HEK293T (cell line): ENCODE measurements around the gene PRSS27.

Experiments
- FOXK2 ChIP-seq: fragments of 450-650 bp; IDR thresholded peaks from 2 replicates; pipeline ENCODE4 v1.6.1; 2016; ENCODE audit warnings: mild to moderate bottlenecking
- ZNF384 ChIP-seq: fragments of 450-650 bp; IDR thresholded peaks from 2 replicates; pipeline ENCODE4 v1.6.1; 2016

GRCh38 chr16:2710021-2710710, 9.9 kb downstream of the PRSS27 start:
- TF ChIP-seq ZNF384 (no peak), FOXK2 (no peak)
